Cardiac muscle cell (in vitro differentiated cells and primary cell): ENCODE data around the gene STOML2. TPM values are rescaled to one million over a fixed set of nuclear protein-coding genes. Genes with fewer than 3 reads are reported as not detected.

ENCODE experiments used
- DNase-seq, 2 donors: peaks; one replicate each; pipeline versions ENCODE4 v3.0.0 to v3.0.0-alpha.2; 2010 to 2017; ENCODE audit warnings: low read depth in 1 of 2, low spot score in 1 of 2
- H3K27ac ChIP-seq: fragments of 200-600 bp; sonication (generic); 2 replicates; pipeline ENCODE4 v1.5.1; 2016
- H3K27me3 ChIP-seq: fragments of 200-600 bp; sonication (generic); 2 replicates; pipeline ENCODE4 v1.6.0; 2016; ENCODE audit warnings: control low read depth
- H3K36me3 ChIP-seq: fragments of 200-600 bp; sonication (generic); 2 replicates; pipeline ENCODE4 v1.5.1; 2016; ENCODE audit warnings: control low read depth
- H3K4me1 ChIP-seq: fragments of 200-600 bp; sonication (generic); 2 replicates; pipeline ENCODE4 v1.8.1; 2017; ENCODE audit warnings: low read depth, mild to moderate bottlenecking, mixed run types
- H3K4me3 ChIP-seq: fragments of 200-600 bp; sonication (generic); 2 replicates; pipeline ENCODE4 v1.5.1; 2016; ENCODE audit warnings: mild to moderate bottlenecking
- H3K9me3 ChIP-seq: fragments of 200-600 bp; sonication (generic); 2 replicates; pipeline ENCODE4 v1.5.1; 2017; ENCODE audit warnings: low read depth, mild to moderate bottlenecking, control low read depth
- CTCF ChIP-seq: IDR thresholded peaks from 2 replicates; pipeline ENCODE4 v1.5.1; 2012; ENCODE audit warnings: low read depth, mild to moderate bottlenecking, low read length
- polyA plus RNA-seq: library from polyadenylated mRNA; unstranded; fragments of >200 nt; fragmentation: Nextera tagmentation; extraction: Ambion mirVana; gene quantifications from 2 replicates; pipeline ENCODE4 v1.2.1, GENCODE V29; 2016
- total RNA-seq: library from RNA; depleted of rRNA; stranded (reverse); fragments of >200 nt; gene quantifications from 2 replicates; pipeline ENCODE4 v1.2.3, GENCODE V29; 2016

The STOML2 gene
- total and polyA plus RNA-seq, 2 experiments from 2014 or later = 151 to 201 TPM

GRCh38 chr9:35073279-35073612 lies 29.7 kb downstream of the STOML2 start:
- H3K27ac ChIP-seq = peak overlapping the region; percentile 95
- H3K36me3 ChIP-seq = no peaks in the 10 kb centered on the region
- no peak for TF ChIP-seq CTCF
- no peak for DNase-seq
- H3K27me3 ChIP-seq = no peaks in the 10 kb centered on the region
- H3K4me1 ChIP-seq = peaks cover 19% of the 10 kb centered on the region
- H3K4me3 ChIP-seq = no peak overlapping the region
- no peaks in the 10 kb centered on the region for H3K9me3 ChIP-seq

- Histone ChIP-seq H3K36me3 (peaks cover 4% of the 10 kb centered on the region), H3K27ac (peak within 1 kb of the TSS; percentile 100), H3K27me3 (no peaks in the 10 kb centered on the region), H3K9me3 (no peaks in the 10 kb centered on the region), H3K4me1 (peaks cover 19% of the 10 kb centered on the region), H3K4me3 (peak within 1 kb of the TSS; percentile 96)
- TF ChIP-seq CTCF = no peak
- peak; percentile 99 for DNase-seq
Observed at GRCh38 chr9:35072461-35073278, 30.3 kb downstream of the STOML2 start, which contains the start of gene VCP. Gene VCP (minus strand): TSS chr9:35072625. CDS start chr9:35072353, 272 bp downstream.

- H3K27me3 ChIP-seq = no peaks in the 10 kb centered on the region
- H3K27ac ChIP-seq = peak overlapping the region; percentile 100
- H3K36me3 ChIP-seq = peaks cover 10% of the 10 kb centered on the region
- peak; percentile 45 for TF ChIP-seq CTCF
- peak overlapping the region; percentile 96 for H3K4me3 ChIP-seq
- no peaks in the 10 kb centered on the region for H3K9me3 ChIP-seq
- peak; percentile 92 to 94 for DNase-seq
- H3K4me1 ChIP-seq = peaks cover 19% of the 10 kb centered on the region
Observed at GRCh38 chr9:35071814-35072460, 31.0 kb downstream of the STOML2 start.

GRCh38 chr9:35070823-35071813 lies 31.8 kb downstream of the STOML2 start:
- H3K9me3 ChIP-seq = no peaks in the 10 kb centered on the region
- no peaks in the 10 kb centered on the region for H3K27me3 ChIP-seq
- peak overlapping the region; percentile 96 for H3K4me3 ChIP-seq
- peaks cover 19% of the 10 kb centered on the region for H3K4me1 ChIP-seq
- peak overlapping the region; percentile 100 for H3K27ac ChIP-seq
- no peak for TF ChIP-seq CTCF
- H3K36me3 ChIP-seq = peaks cover 18% of the 10 kb centered on the region
- DNase-seq = peak in 1 of 2 donors; percentile 29

- Histone ChIP-seq H3K27ac (no peak overlapping the region), H3K4me3 (no peak overlapping the region), H3K36me3 (peaks cover 39% of the 10 kb centered on the region), H3K27me3 (no peaks in the 10 kb centered on the region), H3K9me3 (no peaks in the 10 kb centered on the region), H3K4me1 (peaks cover 19% of the 10 kb centered on the region)
- DNase-seq = no peak
- TF ChIP-seq CTCF = no peak
Observed at GRCh38 chr9:35069020-35069419, 33.9 kb downstream of the STOML2 start.
